HepG2 (cell line): ENCODE data around the gene GBA2. TPM values are rescaled to one million over a fixed set of nuclear protein-coding genes. Genes with fewer than 3 reads are reported as not detected.

Experiments used
- ATF7-NPFF ChIP-seq: sonication (generic); formaldehyde crosslinking; IDR thresholded peaks from 2 replicates; pipeline ENCODE4 v1.8.1; 2023; ENCODE audit warnings: mild to moderate bottlenecking, low read depth, missing genetic modification reagents, moderate library complexity
- HOXA3 ChIP-seq: sonication (generic); formaldehyde crosslinking; IDR thresholded peaks from 2 replicates; pipeline ENCODE4 v1.5.0; 2020; ENCODE audit warnings: missing genetic modification reagents
- IRF2 ChIP-seq: IDR thresholded peaks from 2 replicates; pipeline ENCODE4 v1.6.1; 2018; ENCODE audit warnings: missing genetic modification reagents, missing compliant biosample characterization
- IRX3 ChIP-seq: sonication (generic); formaldehyde crosslinking; IDR thresholded peaks from 2 replicates; pipeline ENCODE4 v1.8.1; 2023; ENCODE audit warnings: mild to moderate bottlenecking, low read depth, missing genetic modification reagents, borderline replicate concordance
- SATB2 ChIP-seq: sonication (generic); formaldehyde crosslinking; IDR thresholded peaks from 2 replicates; pipeline ENCODE4 v1.5.0; 2020; ENCODE audit warnings: missing genetic modification reagents
- SMARCC2 ChIP-seq: fragments of 450-650 bp; IDR thresholded peaks from 2 replicates; pipeline ENCODE4 v1.6.1; 2017; ENCODE audit warnings: antibody characterized with exemption, mild to moderate bottlenecking
- SPEN ChIP-seq: sonication (generic); formaldehyde crosslinking; IDR thresholded peaks from 2 replicates; pipeline ENCODE4 v1.5.1; 2020; ENCODE audit warnings: low read depth, mild to moderate bottlenecking, missing genetic modification reagents
- ZFAT ChIP-seq: sonication (generic); formaldehyde crosslinking; conservative IDR thresholded peaks from 2 replicates; pipeline ENCODE4 v1.8.1; 2023; ENCODE audit warnings: missing genetic modification reagents, inconsistent platforms
- ZNF577 ChIP-seq: sonication (generic); formaldehyde crosslinking; IDR thresholded peaks from 2 replicates; pipeline ENCODE4 v1.4.0; 2020; ENCODE audit warnings: mild to moderate bottlenecking, low read depth, missing genetic modification reagents, borderline replicate concordance
- ZNF724P ChIP-seq: sonication (generic); formaldehyde crosslinking; IDR thresholded peaks from 2 replicates; pipeline ENCODE4 v1.8.0; 2022; ENCODE audit warnings: missing genetic modification reagents, borderline replicate concordance
- polyA plus RNA-seq, 8 experiments: library from polyadenylated mRNA; depleted of rRNA in 3 of 8; stranded (reverse) in 7 of 8; unstranded in 1 of 8; fragments of >200 nt; fragmentation: Illumina TruSeq in 4 of 8; extraction: Trizol in 4 of 8; gene quantifications; 2 replicates each; pipeline versions ENCODE4 v1.2.1 to v1.2.3, GENCODE V29; 2011 to 2016; ENCODE audit warnings: low read depth in 4 of 8, missing spikeins in 1 of 8, mixed read lengths in 1 of 8; ENCODE audit not compliant: insufficient read depth in 1 of 8
- total RNA-seq, 5 experiments: library from RNA; depleted of rRNA; stranded (reverse); fragments of >200 nt; fragmentation: Illumina TruSeq; extraction: Trizol; gene quantifications; 2 replicates each; pipeline ENCODE4 v1.2.3, GENCODE V29; 2016; ENCODE audit warnings: low read depth in 1 of 5
- TF ChIP-seq, protein P1 (sequence below): sonication (generic); formaldehyde crosslinking; IDR thresholded peaks from 2 replicates; pipeline ENCODE4 v1.5.0; 2020; ENCODE audit warnings: missing genetic modification reagents
- TF ChIP-seq, protein P2 (sequence below): sonication (generic); formaldehyde crosslinking; IDR thresholded peaks from 2 replicates; pipeline ENCODE4 v1.5.0; 2020; ENCODE audit warnings: missing genetic modification reagents
- TF ChIP-seq, protein P3 (sequence below), 2 experiments: fragments of 450-650 bp in 1 of 2; sonication (generic) in 1 of 2; formaldehyde crosslinking in 1 of 2; IDR thresholded peaks; 2 replicates each; pipeline versions ENCODE4 v1.6.1 to v1.8.0; 2016 to 2022; ENCODE audit warnings: antibody characterized with exemption in 1 of 2, mild to moderate bottlenecking in 1 of 2, missing genetic modification reagents in 1 of 2
- TF ChIP-seq, protein P4 (sequence below): sonication (generic); formaldehyde crosslinking; conservative IDR thresholded peaks from 2 replicates; pipeline ENCODE4 v1.4.0; 2020; ENCODE audit warnings: missing genetic modification reagents

GBA2 gene
- total and polyA plus RNA-seq, 2 of the 13 experiments (the other 11 are each of a cell fraction or from before 2014, with no cell fraction given), result 37.5 to 86.1 TPM

DNA sequence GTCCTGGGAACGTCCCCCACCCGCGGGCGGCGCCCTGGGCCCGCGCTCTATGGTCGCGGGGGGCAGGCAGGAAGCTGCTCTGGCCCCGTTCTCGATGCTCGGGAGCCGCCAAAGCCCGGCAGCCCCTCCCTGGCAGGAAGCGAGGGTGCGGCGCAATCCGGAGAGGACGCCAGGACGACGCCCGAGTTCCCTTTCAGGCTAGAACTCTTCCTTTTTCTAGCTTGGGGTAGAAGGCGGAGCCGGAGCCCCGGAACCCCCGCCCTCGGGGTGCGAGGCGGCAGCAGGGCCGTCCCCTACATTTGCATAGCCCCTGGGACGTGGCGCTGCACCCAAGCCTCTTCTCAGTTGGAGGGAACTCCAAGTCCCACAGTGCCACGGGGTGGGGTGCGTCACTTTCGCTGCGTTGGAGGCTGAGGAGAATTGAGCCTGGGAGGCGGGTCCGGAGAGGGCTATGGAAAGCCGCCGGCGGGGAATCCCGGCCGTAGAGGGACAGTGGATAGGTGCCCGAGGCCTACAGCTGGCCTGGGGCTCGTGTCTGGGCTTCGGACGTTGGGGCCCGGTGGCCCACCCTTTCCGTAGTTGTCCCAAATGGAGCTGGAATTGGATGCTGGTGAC lies 16.7 kb downstream of the GBA2 start, which contains the start of the genes CREB3 and TLN1 (continued):
- TF ChIP-seq, protein P1, sequence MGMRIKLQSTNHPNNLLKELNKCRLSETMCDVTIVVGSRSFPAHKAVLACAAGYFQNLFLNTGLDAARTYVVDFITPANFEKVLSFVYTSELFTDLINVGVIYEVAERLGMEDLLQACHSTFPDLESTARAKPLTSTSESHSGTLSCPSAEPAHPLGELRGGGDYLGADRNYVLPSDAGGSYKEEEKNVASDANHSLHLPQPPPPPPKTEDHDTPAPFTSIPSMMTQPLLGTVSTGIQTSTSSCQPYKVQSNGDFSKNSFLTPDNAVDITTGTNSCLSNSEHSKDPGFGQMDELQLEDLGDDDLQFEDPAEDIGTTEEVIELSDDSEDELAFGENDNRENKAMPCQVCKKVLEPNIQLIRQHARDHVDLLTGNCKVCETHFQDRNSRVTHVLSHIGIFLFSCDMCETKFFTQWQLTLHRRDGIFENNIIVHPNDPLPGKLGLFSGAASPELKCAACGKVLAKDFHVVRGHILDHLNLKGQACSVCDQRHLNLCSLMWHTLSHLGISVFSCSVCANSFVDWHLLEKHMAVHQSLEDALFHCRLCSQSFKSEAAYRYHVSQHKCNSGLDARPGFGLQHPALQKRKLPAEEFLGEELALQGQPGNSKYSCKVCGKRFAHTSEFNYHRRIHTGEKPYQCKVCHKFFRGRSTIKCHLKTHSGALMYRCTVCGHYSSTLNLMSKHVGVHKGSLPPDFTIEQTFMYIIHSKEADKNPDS (CRISPR knock-in tag), result 0 out of 2 replicates have a peak, but pooled peaks have one; percentile 42
- TF ChIP-seq IRF2 (CRISPR knock-in tag), result peak; percentile 75; the same call in 1 of the 2 replicates
- TF ChIP-seq ZNF577, result no peak
- no peak for TF ChIP-seq ZFAT (CRISPR knock-in tag)
- TF ChIP-seq IRX3 (CRISPR knock-in tag), result no peak
- peak; percentile 92 for TF ChIP-seq SPEN (CRISPR knock-in tag)
- TF ChIP-seq, protein P2, sequence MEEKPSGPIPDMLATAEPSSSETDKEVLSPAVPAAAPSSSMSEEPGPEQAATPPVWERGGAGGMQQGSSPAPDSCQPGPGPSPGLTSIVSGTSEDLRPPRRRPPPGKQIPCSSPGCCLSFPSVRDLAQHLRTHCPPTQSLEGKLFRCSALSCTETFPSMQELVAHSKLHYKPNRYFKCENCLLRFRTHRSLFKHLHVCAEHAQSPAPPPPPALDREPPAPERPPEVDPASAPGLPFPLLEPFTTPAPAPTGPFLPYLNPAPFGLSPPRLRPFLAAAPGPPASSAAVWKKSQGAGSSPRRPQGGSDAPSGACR (CRISPR knock-in tag), result peak; percentile 61
- no peak for TF ChIP-seq SMARCC2
- TF ChIP-seq, protein P3, sequence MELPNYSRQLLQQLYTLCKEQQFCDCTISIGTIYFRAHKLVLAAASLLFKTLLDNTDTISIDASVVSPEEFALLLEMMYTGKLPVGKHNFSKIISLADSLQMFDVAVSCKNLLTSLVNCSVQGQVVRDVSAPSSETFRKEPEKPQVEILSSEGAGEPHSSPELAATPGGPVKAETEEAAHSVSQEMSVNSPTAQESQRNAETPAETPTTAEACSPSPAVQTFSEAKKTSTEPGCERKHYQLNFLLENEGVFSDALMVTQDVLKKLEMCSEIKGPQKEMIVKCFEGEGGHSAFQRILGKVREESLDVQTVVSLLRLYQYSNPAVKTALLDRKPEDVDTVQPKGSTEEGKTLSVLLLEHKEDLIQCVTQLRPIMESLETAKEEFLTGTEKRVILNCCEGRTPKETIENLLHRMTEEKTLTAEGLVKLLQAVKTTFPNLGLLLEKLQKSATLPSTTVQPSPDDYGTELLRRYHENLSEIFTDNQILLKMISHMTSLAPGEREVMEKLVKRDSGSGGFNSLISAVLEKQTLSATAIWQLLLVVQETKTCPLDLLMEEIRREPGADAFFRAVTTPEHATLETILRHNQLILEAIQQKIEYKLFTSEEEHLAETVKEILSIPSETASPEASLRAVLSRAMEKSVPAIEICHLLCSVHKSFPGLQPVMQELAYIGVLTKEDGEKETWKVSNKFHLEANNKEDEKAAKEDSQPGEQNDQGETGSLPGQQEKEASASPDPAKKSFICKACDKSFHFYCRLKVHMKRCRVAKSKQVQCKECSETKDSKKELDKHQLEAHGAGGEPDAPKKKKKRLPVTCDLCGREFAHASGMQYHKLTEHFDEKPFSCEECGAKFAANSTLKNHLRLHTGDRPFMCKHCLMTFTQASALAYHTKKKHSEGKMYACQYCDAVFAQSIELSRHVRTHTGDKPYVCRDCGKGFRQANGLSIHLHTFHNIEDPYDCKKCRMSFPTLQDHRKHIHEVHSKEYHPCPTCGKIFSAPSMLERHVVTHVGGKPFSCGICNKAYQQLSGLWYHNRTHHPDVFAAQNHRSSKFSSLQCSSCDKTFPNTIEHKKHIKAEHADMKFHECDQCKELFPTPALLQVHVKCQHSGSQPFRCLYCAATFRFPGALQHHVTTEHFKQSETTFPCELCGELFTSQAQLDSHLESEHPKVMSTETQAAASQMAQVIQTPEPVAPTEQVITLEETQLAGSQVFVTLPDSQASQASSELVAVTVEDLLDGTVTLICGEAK (IDR thresholded peaks at IDR 0.05), result peak; percentile 38; the same call in 1 of the 2 replicates
- TF ChIP-seq, protein P3 (CRISPR knock-in tag; IDR thresholded peaks at IDR 0.05), result peak; percentile 72; the same call in 1 of the 2 replicates
- TF ChIP-seq HOXA3, result peak; percentile 95
- TF ChIP-seq ATF7-NPFF (CRISPR knock-in tag), result peak; percentile 69; the same call in 1 of the 2 replicates
- TF ChIP-seq, protein P4, sequence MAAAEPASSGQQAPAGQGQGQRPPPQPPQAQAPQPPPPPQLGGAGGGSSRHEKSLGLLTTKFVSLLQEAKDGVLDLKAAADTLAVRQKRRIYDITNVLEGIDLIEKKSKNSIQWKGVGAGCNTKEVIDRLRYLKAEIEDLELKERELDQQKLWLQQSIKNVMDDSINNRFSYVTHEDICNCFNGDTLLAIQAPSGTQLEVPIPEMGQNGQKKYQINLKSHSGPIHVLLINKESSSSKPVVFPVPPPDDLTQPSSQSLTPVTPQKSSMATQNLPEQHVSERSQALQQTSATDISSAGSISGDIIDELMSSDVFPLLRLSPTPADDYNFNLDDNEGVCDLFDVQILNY, result no peak
- no peak for TF ChIP-seq ZNF724P (CRISPR knock-in tag)
- no peak for TF ChIP-seq SATB2
